Colonic mucosa (tissue), 4 donors: ENCODE data around the gene VNN1. TPM values are rescaled to one million over a fixed set of nuclear protein-coding genes. Genes with fewer than 3 reads are reported as not detected.
"Not testable (repeated sequence)": the region's sequence is repeated elsewhere in the genome, so short reads cannot be mapped to it uniquely, and the experiment has no call there.

Experiments
- DNase-seq: peaks from one replicate; pipeline ENCODE4 v3.0.0-alpha.2; 2020
- H3K27ac ChIP-seq: fragments of 200-600 bp; one replicate; pipeline ENCODE4 v1.8.0; 2021
- H3K27me3 ChIP-seq: fragments of 200-600 bp; one replicate; pipeline ENCODE4 v1.8.0; 2021
- H3K36me3 ChIP-seq: fragments of 200-600 bp; one replicate; pipeline ENCODE4 v1.8.0; 2021
- H3K4me1 ChIP-seq: fragments of 200-600 bp; one replicate; pipeline ENCODE4 v1.8.0; 2021; ENCODE audit warnings: mild to moderate bottlenecking
- H3K4me3 ChIP-seq: fragments of 200-600 bp; one replicate; pipeline ENCODE4 v1.8.0; 2021
- H3K9ac ChIP-seq, 2 donors: one replicate each; pipeline ENCODE4 v1.7.0; 2013; ENCODE audit warnings: control low read depth in 2 of 2, low read depth in 2 of 2, low read length in 2 of 2
- H3K9me3 ChIP-seq: fragments of 200-600 bp; one replicate; pipeline ENCODE4 v1.8.0; 2021
- CTCF ChIP-seq: fragments of 200-600 bp; IDR thresholded peaks from one replicate; pipeline ENCODE4 v1.8.0; 2022; ENCODE audit warnings: antibody characterized with exemption, mild to moderate bottlenecking
- intact Hi-C: fragments of 100-400 bp; cut with DNase I; formaldehyde crosslinking; loops from one replicate; pipeline ENCODE4 v1.14.1; 2022
- total RNA-seq, 2 donors: library from RNA; stranded (reverse); fragmentation: NEBNext Ultra II Directional in 1 of 2; extraction: Animal tissue kit (Norgen Biotek cat#: 25700) in 1 of 2; gene quantifications; one replicate each; pipeline ENCODE4 v1.2.1, GENCODE V29; 2021
- donor health status: healthy.
- donor health status: DM: no; HTN: no; CAD: no.
- donor health status: DM: no; HTN: no; CAD: no.

The VNN1 gene
- total RNA-seq, 2 donors from 2014 or later, result 0.62 to 6.4 TPM

DNA sequence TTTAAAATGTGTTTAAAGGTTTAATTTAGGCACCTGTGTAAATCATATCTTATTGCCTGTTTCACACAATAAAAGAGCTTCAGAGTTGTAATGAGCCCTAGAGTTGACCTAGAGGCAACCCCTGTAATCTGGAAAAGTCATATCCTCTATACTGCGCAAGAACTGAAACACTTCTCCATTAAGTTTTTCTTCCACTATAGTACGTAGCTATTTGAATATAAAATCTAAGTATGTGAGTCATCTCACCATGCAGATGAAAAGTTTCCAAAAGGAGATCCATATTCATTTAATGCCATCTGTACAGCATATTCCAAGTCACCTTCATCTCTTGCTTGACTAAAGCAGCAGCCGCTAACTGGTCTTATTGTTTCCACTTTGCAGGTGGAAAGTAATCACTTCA is 28.8 kb downstream of the VNN1 start:
- H3K36me3 ChIP-seq, result no peaks in the 10 kb centered on the region
- no peak overlapping the region for H3K9ac ChIP-seq
- no peaks in the 10 kb centered on the region for H3K4me1 ChIP-seq
- H3K9me3 ChIP-seq, result no peaks in the 10 kb centered on the region
- intact Hi-C loops, result no loop called here
- no peaks in the 10 kb centered on the region for H3K27me3 ChIP-seq
- H3K27ac ChIP-seq, result no peak overlapping the region
- no peak for DNase-seq
- H3K4me3 ChIP-seq, result no peak overlapping the region
- no peak for TF ChIP-seq CTCF

DNA sequence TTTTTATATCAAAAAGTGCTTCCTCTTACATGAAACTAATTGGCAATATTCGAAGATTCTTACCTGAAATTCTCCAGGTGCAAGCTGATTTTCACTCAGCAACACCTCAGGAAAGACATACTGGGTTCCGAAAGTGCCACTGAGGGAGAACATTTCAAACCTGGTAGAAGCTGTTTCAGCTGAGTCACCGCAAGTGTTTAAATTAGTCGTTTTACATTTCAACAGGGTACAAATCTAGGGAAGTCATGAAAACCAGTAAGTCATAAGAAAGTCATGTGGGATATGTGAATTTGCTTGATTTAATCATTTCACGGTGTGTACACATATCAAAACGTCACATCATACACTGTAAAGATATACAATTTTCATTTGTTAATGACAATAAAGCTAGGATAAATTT is 29.6 kb downstream of the VNN1 start:
- Histone ChIP-seq H3K9me3 (no peaks in the 10 kb centered on the region), H3K27ac (no peak overlapping the region), H3K4me1 (no peaks in the 10 kb centered on the region), H3K4me3 (no peak overlapping the region), H3K27me3 (no peaks in the 10 kb centered on the region), H3K36me3 (no peaks in the 10 kb centered on the region), H3K9ac (no peak overlapping the region)
- DNase-seq, result no peak
- no peak for TF ChIP-seq CTCF
- intact Hi-C loops, result no loop called here

DNA sequence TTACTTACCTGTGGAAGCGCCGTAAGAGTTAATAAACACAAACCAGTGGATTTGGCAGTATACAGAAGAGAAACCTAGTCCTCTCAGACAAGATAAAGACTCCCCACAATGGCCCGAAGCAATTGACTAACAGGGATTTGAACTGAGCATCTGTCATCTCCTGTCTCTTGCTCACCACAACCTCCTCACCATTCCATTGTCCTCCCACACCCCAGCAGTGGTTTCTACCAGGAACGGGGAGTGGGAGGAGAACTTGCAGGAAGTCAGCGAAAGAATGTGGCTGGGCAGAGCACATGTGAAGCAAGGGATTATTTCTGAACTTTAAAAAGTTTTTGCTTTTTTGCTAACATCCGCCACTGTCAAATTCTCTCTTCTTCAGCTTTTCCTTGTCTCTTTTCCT is 30.3 kb downstream of the VNN1 start:
- Histone ChIP-seq H3K27me3 (no peaks in the 10 kb centered on the region), H3K9ac (no peak overlapping the region), H3K4me3 (no peak overlapping the region), H3K27ac (no peak overlapping the region), H3K9me3 (no peaks in the 10 kb centered on the region), H3K4me1 (no peaks in the 10 kb centered on the region), H3K36me3 (no peaks in the 10 kb centered on the region)
- no peak for TF ChIP-seq CTCF
- DNase-seq, result no peak
- intact Hi-C loops, result no loop called here

- H3K27me3 ChIP-seq, H3K27ac ChIP-seq, H3K9me3 ChIP-seq, H3K36me3 ChIP-seq, DNase-seq, H3K4me1 ChIP-seq, intact Hi-C loops, H3K4me3 ChIP-seq, H3K9ac ChIP-seq: not testable (repeated sequence)
These were observed 34.8 kb downstream of the VNN1 start for GRCh38 chr6:132679094-132679493.

GRCh38 chr6:132675749-132676148 is 38.1 kb downstream of the VNN1 start:
- intact Hi-C loops, result no loop called here
- Histone ChIP-seq H3K4me1 (no peaks in the 10 kb centered on the region), H3K27me3 (no peaks in the 10 kb centered on the region), H3K9ac (no peak overlapping the region), H3K4me3 (no peak overlapping the region), H3K36me3 (no peaks in the 10 kb centered on the region), H3K27ac (no peak overlapping the region), H3K9me3 (no peaks in the 10 kb centered on the region)
- no peak for DNase-seq
- TF ChIP-seq CTCF, result no peak

DNA sequence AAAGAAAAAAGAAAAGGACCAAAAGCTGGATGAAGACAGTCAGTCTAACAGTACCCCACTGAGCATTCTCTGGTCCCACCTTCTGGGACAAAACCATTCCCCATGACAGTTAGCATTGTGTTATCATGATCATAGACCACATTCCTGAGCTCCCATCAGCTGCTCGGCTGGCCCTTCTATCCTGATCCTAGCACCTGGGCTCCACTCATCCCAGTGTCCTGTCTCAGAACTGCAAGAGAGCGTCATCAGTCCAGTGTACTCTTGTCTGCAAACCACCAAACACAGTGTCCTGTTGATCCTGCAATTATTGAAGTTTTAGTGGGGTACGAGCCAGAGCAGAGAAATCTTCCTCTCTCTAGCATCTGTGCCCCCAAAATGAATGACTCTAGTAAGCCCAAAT is 38.9 kb downstream of the VNN1 start:
- Histone ChIP-seq H3K9me3 (no peaks in the 10 kb centered on the region), H3K27me3 (no peaks in the 10 kb centered on the region), H3K4me3 (no peak overlapping the region), H3K9ac (no peak overlapping the region), H3K36me3 (no peaks in the 10 kb centered on the region), H3K27ac (no peak overlapping the region), H3K4me1 (no peaks in the 10 kb centered on the region)
- no peak for DNase-seq
- no peak for TF ChIP-seq CTCF
- intact Hi-C loops, result no loop called here
